Airway epithelial cell (primary cell): ENCODE data around the gene UGGT1. TPM values are rescaled to one million over a fixed set of nuclear protein-coding genes. Genes with fewer than 3 reads are reported as not detected.

Experiments
- total RNA-seq: library from RNA; depleted of rRNA; stranded (reverse); fragments of >200 nt; gene quantifications from 2 replicates; pipeline ENCODE4 v1.2.3, GENCODE V29; 2015

UGGT1 gene
- 35.9 and 38.7 TPM in 2 replicates for total RNA-seq

GRCh38 chr2:128090945-128091725 lies at the start of gene UGGT1:
UGGT1 (plus strand) TSS chr2:128091200; CDS start chr2:128091358, 158 bp downstream.

Other genes starting within 250 kb of the UGGT1 start
- gene POLR2D, start 233.0 kb upstream of the UGGT1 start, total RNA-seq, result 10.5 and 16.3 TPM in 2 replicates
- gene AMMECR1L, start 205.2 kb upstream of the UGGT1 start, total RNA-seq, result 9.2 and 13.8 TPM in 2 replicates
- gene SAP130, start 63.1 kb upstream of the UGGT1 start, total RNA-seq, result 9.5 and 10.7 TPM in 2 replicates
- gene HS6ST1, start 227.7 kb downstream of the UGGT1 start, total RNA-seq, result 40.0 and 46.7 TPM in 2 replicates